Cardiac ventricle fibroblast (primary cell): Measurements from ENCODE around the gene SLAIN1. TPM values are rescaled to one million over a fixed set of nuclear protein-coding genes. Genes with fewer than 3 reads are reported as not detected.

Source experiments
- total RNA-seq: library from RNA; depleted of rRNA; stranded (reverse); fragments of >200 nt; gene quantifications from 2 replicates; pipeline ENCODE4 v1.2.3, GENCODE V29; 2015

Gene SLAIN1
- total RNA-seq = not detected in 2 replicates

GRCh38 chr13:77697217-77698103 lies at the start of gene SLAIN1:
Gene SLAIN1, plus strand, starts transcription at chr13:77697687. Its CDS starts 227 bp downstream, at chr13:77697914.

Other genes with a start within 250 kb of the SLAIN1 start
- not detected in 2 replicates for gene SCEL, start 162.0 kb upstream of the SLAIN1 start, total RNA-seq
- gene EDNRB, start 221.1 kb downstream of the SLAIN1 start, total RNA-seq = 41.6 and 43.8 TPM in 2 replicates